GM23338 (cell line): ENCODE results near the gene TRA2A. TPM values are rescaled to one million over a fixed set of nuclear protein-coding genes. Genes with fewer than 3 reads are reported as not detected.

Experiments used
- ATAC-seq: fragments of 200-7000 bp; cut with Tn5 transposase; 3 replicates; pipeline ENCODE4 v1.9.1; 2020
- DNase-seq: peaks from one replicate; pipeline ENCODE4 v3.0.0-alpha.2; 2015; ENCODE audit warnings: low spot score
- H2AFZ ChIP-seq: fragments of 200-600 bp; sonication (generic); 2 replicates; pipeline ENCODE4 v1.8.0; 2016; ENCODE audit warnings: antibody characterized with exemption, mild to moderate bottlenecking, moderate library complexity
- H3F3A ChIP-seq: fragments of 200-600 bp; sonication (generic); replicated peaks from 2 replicates; pipeline ENCODE4 v1.8.0; 2017; ENCODE audit warnings: antibody characterized with exemption, mixed run types, low read depth
- H3K27ac ChIP-seq: fragments of 200-600 bp; sonication (generic); 2 replicates; pipeline ENCODE4 v1.6.1; 2016; ENCODE audit warnings: low read depth
- H3K27me3 ChIP-seq: fragments of 200-600 bp; sonication (generic); 2 replicates; pipeline ENCODE4 v1.8.0; 2016; ENCODE audit warnings: mild to moderate bottlenecking, mixed run types, moderate library complexity; ENCODE audit not compliant: insufficient read depth
- H3K36me3 ChIP-seq: fragments of 200-600 bp; sonication (generic); 2 replicates; pipeline ENCODE4 v1.8.0; 2016; ENCODE audit warnings: mild to moderate bottlenecking; ENCODE audit not compliant: insufficient read depth
- H3K4me1 ChIP-seq: fragments of 200-600 bp; sonication (generic); 2 replicates; pipeline ENCODE4 v1.8.0; 2016; ENCODE audit warnings: mild to moderate bottlenecking, moderate library complexity; ENCODE audit not compliant: insufficient read depth
- H3K4me2 ChIP-seq: fragments of 200-600 bp; sonication (generic); 2 replicates; pipeline ENCODE4 v1.7.1; 2017; ENCODE audit warnings: mixed run types
- H3K4me3 ChIP-seq: fragments of 200-600 bp; sonication (generic); 2 replicates; pipeline ENCODE4 v1.6.1; 2016; ENCODE audit warnings: mixed run types
- H3K79me2 ChIP-seq: fragments of 200-600 bp; sonication (generic); replicated peaks from 2 replicates; pipeline ENCODE4 v1.8.0; 2017; ENCODE audit warnings: mild to moderate bottlenecking; ENCODE audit not compliant: insufficient read depth
- H3K9me2 ChIP-seq: fragments of 200-600 bp; sonication (generic); 2 replicates; pipeline ENCODE4 v1.8.0; 2017; ENCODE audit not compliant: insufficient read depth
- H4K20me1 ChIP-seq: fragments of 200-600 bp; sonication (generic); replicated peaks from 2 replicates; pipeline ENCODE4 v1.8.0; 2017; ENCODE audit warnings: mild to moderate bottlenecking; ENCODE audit not compliant: insufficient read depth
- H3K27ac Mint-ChIP-seq: 2 replicates; pipeline ENCODE4 v1.8.0; 2020; ENCODE audit warnings: inconsistent platforms, mild to moderate bottlenecking, moderate library complexity, mixed read lengths
- H3K27me3 Mint-ChIP-seq: 3 replicates; pipeline ENCODE4 v1.8.0; 2022; ENCODE audit warnings: low read depth, mild to moderate bottlenecking, moderate library complexity, mixed read lengths, inconsistent platforms; ENCODE audit not compliant: insufficient read depth, poor library complexity
- H3K36me3 Mint-ChIP-seq: 3 replicates; pipeline ENCODE4 v1.8.0; 2021; ENCODE audit warnings: low read depth, mild to moderate bottlenecking, inconsistent platforms, moderate library complexity, mixed read lengths
- H3K4me1 Mint-ChIP-seq: 3 replicates; pipeline ENCODE4 v1.8.0; 2020; ENCODE audit warnings: mild to moderate bottlenecking, inconsistent platforms, mixed read lengths
- H3K4me3 Mint-ChIP-seq: 3 replicates; pipeline ENCODE4 v1.8.0; 2021; ENCODE audit warnings: moderate library complexity, mild to moderate bottlenecking, inconsistent platforms, mixed read lengths
- H3K9me3 Mint-ChIP-seq: 3 replicates; pipeline ENCODE4 v1.8.0; 2020; ENCODE audit warnings: moderate library complexity, mild to moderate bottlenecking, inconsistent platforms, mixed read lengths
- CREB1 ChIP-seq: fragments of 250-450 bp; sonication (Bioruptor Pico); IDR thresholded peaks from 2 replicates; pipeline ENCODE4 v1.5.0; 2020; ENCODE audit warnings: low read depth, mild to moderate bottlenecking, moderate library complexity
- CTCF ChIP-seq, 2 experiments: fragments of 200-600 bp in 1 of 2; sonication (generic) in 1 of 2; conservative IDR thresholded peaks; 2 replicates each; pipeline versions ENCODE4 v1.5.1 to v1.6.1; 2016 to 2017; ENCODE audit warnings: antibody characterized with exemption in 2 of 2, low read depth in 2 of 2, mild to moderate bottlenecking in 2 of 2, moderate library complexity in 1 of 2
- ETS1 ChIP-seq: IDR thresholded peaks from 2 replicates; pipeline ENCODE4 v1.6.1; 2016; ENCODE audit warnings: antibody characterized with exemption
- EZH2 ChIP-seq: fragments of 200-600 bp; sonication (generic); IDR thresholded peaks from one replicate; pipeline ENCODE4 v1.8.0; 2017; ENCODE audit warnings: antibody characterized with exemption, mild to moderate bottlenecking, low read depth; ENCODE audit not compliant: unreplicated experiment
- EZH2phosphoT487 ChIP-seq: fragments of 200-600 bp; sonication (generic); IDR thresholded peaks from one replicate; pipeline ENCODE4 v1.8.1; 2018; ENCODE audit warnings: antibody characterized with exemption; ENCODE audit not compliant: unreplicated experiment
- JUNB ChIP-seq: IDR thresholded peaks from one replicate; pipeline ENCODE4 v1.6.1; 2016; ENCODE audit warnings: antibody characterized with exemption; ENCODE audit not compliant: unreplicated experiment
- NANOG ChIP-seq: IDR thresholded peaks from 2 replicates; pipeline ENCODE4 v1.6.1; 2016; ENCODE audit warnings: antibody characterized with exemption, borderline replicate concordance
- POLR2AphosphoS5 ChIP-seq: IDR thresholded peaks from 2 replicates; pipeline ENCODE4 v1.6.1; 2016; ENCODE audit warnings: antibody characterized with exemption, low read depth
- REST ChIP-seq: IDR thresholded peaks from one replicate; pipeline ENCODE4 v1.6.1; 2018; ENCODE audit warnings: antibody characterized with exemption; ENCODE audit not compliant: unreplicated experiment
- STAT1 ChIP-seq: IDR thresholded peaks from one replicate; pipeline ENCODE4 v1.6.1; 2016; ENCODE audit warnings: antibody characterized with exemption; ENCODE audit not compliant: unreplicated experiment
- ZNF114 ChIP-seq: fragments of 250-450 bp; sonication (Bioruptor Pico); IDR thresholded peaks from 2 replicates; pipeline ENCODE4 v1.5.0; 2020; ENCODE audit warnings: mild to moderate bottlenecking, moderate library complexity
- ZNF331 ChIP-seq: fragments of 250-450 bp; sonication (Bioruptor Pico); IDR thresholded peaks from 2 replicates; pipeline ENCODE4 v1.5.0; 2020; ENCODE audit warnings: low read depth, mild to moderate bottlenecking, moderate library complexity
- ZNF462 ChIP-seq: fragments of 250-450 bp; sonication (Bioruptor Pico); IDR thresholded peaks from 2 replicates; pipeline ENCODE4 v1.5.0; 2020; ENCODE audit warnings: mild to moderate bottlenecking, moderate library complexity
- polyA plus RNA-seq: library from polyadenylated mRNA; unstranded; fragments of >200 nt; fragmentation: Nextera tagmentation; extraction: Ambion mirVana; gene quantifications from 2 replicates; pipeline ENCODE4 v1.2.1, GENCODE V29; 2016
- total RNA-seq: library from RNA; depleted of rRNA; stranded (reverse); fragments of >200 nt; shearing (Covaris generic); gene quantifications from 2 replicates; pipeline ENCODE4 v1.2.3, GENCODE V29; 2014

Gene TRA2A
- total and polyA plus RNA-seq, 2 experiments from 2014 or later, result 82.6 to 271 TPM

- TF ChIP-seq NANOG (no peak), REST (no peak), EZH2 (no peak), ZNF462 (CRISPR knock-in tag) (no peak), CTCF (conservative IDR thresholded peaks at IDR 0.05; ENCODE audit: low read depth in 2 of 2) (no peak), JUNB (no peak), ZNF331 (CRISPR knock-in tag) (no peak), POLR2AphosphoS5 (no peak), ZNF114 (no peak), STAT1 (no peak), ETS1 (no peak), CREB1 (CRISPR knock-in tag) (no peak), EZH2phosphoT487 (no peak)
- no peaks in the 10 kb centered on the region for H3K36me3 ChIP-seq
- H3K4me1 ChIP-seq, result peaks cover 27% of the 10 kb centered on the region
- H3K27ac ChIP-seq, result peak overlapping the region; percentile 99
- Mint-ChIP-seq H3K27me3 (peaks cover 13% of the 10 kb centered on the region), H3K4me3 (peak overlapping the region; percentile 84), H3K36me3 (no peaks in the 10 kb centered on the region; the same call in 1 of the 3 replicates), H3K27ac (peak overlapping the region; percentile 97), H3K9me3 (no peaks in the 10 kb centered on the region; the same call in 2 of the 3 replicates), H3K4me1 (peaks cover 27% of the 10 kb centered on the region)
- ATAC-seq (no peak), DNase-seq (no peak)
- no peaks in the 10 kb centered on the region for H3K27me3 ChIP-seq
- peaks cover 68% of the 10 kb centered on the region for H3K79me2 ChIP-seq
- H3F3A ChIP-seq, result no peaks in the 10 kb centered on the region
- no peaks in the 10 kb centered on the region for H4K20me1 ChIP-seq
- H3K4me3 ChIP-seq, result peak overlapping the region; percentile 56
- H3K9me2 ChIP-seq, result no peaks in the 10 kb centered on the region
- H3K4me2 ChIP-seq, result peak overlapping the region; percentile 74
- no peak overlapping the region for H2AFZ ChIP-seq
Observed at GRCh38 chr7:23475576-23475839, 56.3 kb downstream of the TRA2A start.
